Activated CD8-positive, alpha-beta memory T cell treated with anti-CD3 and anti-CD28 coated beads, Interleukin-2, amount 50 U/mL, for 1 hour (primary cell): Measurements from ENCODE around the gene TXNRD1.
"Not testable (repeated sequence)": the region's sequence is repeated elsewhere in the genome, so short reads cannot be mapped to it uniquely, and the experiment has no call there.

ENCODE experiments used
- DNase-seq: peaks from one replicate; pipeline ENCODE4 v3.0.0-alpha.2; 2020; ENCODE audit errors: extremely low read depth

TXNRD1 gene

DNA sequence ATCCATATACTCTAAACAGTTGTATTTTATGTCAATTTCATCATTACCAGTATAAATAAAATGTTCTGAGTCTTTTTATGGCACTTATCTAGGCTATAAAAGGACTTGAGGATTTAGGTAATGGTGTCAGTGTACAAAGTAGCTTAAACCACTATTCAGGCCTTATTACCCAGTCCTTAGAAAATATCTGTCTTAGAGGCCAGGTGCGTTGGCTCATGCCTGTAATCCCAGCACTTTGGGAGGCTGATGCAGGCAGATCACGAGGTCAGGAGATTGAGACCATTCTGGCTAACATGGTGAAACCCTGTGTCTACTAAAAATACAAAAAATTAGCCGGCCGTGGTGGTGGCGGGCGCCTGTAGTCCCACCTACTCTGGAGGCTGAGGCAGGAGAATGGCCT lies 112.7 kb downstream of the TXNRD1 start:
- DNase-seq: not testable (repeated sequence)

DNA sequence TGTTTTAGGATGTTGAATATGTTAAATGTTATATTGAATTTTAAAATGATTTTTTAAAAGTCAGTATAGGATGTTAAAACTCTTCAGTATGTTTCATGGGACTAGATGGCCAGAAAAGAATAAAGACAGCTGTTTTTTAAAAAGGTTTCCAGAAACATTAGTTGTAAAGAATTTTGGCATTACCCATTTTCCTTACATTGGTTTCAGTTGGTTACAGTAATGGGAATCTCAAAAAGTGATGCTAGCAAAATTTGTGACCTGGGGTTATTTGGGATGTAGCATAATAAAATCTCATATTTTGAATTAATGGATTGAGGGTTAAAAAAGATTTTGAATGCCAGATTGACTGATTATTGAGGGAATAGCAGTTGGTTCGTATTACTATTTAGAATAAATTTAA lies 113.2 kb downstream of the TXNRD1 start:
- DNase-seq: no peak

DNA sequence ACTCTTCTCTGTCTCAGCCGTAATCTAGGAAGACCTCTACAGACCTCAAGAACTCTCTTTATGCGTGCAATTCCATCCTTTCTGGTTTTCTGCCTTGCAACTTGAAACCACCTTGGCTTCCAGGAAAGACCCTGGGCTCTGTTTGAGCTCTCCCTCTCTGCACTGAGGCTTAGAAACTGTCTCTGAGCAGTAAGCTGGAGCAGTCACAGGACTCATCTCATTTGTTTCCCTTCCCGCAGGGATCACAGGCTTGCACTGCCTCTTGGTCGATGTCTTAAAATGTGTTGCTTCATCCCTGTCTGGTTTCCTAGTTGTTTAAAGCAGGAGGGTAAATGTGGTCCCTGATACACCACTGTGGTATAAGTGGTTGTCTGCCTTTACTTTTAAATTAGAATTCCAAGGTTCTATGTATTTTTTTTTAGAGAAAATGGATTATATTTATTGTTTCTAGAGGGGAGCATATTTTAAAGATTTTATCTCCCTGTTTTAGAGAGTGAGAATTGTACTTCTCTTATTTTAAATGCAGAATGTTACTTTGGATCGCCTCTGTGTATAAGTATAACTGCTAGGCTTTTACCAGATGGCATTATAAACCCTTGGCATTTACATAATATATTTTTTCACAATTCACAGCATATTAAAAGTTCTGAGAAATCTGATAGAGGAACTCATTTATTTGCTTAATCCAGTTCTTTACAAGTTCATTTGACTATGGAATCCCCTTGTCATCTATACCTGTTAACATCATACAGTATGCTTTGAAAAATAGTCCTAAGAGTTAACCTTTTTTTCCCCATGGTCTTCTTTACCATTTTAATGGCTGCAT lies 114.3 kb downstream of the TXNRD1 start:
- no peak for DNase-seq

DNA sequence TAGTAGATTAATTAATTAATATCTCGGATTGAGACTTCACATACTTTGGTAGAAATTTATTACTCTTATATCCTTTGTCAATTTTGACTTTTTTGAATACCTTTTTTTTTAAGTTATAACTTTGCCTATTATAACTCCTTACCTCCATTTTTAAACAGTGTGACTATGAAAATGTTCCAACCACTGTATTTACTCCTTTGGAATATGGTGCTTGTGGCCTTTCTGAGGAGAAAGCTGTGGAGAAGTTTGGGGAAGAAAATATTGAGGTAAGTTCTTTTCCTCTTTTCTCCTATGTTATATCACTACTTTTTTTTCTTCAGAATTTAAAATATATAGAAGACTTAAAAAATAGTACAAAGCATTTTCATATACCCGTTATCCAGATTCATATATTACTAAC lies 115.8 kb downstream of the TXNRD1 start:
- no peak for DNase-seq

DNA sequence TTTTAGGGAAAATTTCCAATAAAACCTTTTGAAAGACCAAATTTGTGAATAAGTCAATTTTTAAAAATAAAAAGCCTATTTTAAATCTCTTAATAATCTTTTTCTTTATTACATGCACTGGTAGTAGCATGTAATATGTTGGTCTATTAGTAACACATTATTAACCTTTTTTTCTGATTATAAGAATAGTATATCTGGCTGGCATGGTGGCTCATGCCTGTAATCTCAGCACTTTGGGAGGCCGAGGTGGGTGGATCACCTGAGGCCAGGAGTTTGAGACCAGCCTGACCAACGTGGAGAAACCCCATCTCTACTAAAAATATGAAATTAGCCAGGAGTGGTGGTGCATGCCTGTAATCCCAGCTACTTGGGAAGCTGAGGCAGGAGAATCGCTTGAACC lies 116.7 kb downstream of the TXNRD1 start:
- not testable (repeated sequence) for DNase-seq

DNA sequence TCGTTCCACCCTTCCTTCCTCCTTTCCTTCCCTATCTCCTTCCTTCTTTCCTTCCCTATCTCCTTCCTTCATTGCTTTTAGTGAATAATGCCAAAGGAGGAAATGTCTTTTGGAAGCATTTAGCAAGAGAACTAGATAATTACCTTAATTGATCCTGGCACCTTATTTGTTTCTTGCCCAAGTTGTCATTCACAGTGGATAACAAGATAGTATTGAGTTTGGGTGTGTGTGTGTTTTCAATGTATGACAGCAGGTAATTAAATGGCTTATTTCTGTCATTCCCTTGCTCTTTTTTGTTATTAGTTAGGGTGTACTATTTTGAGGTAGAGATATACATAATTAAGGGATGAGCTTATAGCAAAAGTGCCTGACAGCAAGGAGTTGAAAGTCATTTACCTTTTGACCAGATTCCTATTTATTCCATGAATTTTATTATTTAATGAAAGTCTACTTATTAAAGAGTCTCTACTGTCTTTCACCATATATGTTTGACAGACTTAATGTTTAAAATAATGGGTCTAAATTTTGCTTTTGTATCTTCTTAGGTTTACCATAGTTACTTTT lies 118.2 kb downstream of the TXNRD1 start:
- DNase-seq: no peak

DNA sequence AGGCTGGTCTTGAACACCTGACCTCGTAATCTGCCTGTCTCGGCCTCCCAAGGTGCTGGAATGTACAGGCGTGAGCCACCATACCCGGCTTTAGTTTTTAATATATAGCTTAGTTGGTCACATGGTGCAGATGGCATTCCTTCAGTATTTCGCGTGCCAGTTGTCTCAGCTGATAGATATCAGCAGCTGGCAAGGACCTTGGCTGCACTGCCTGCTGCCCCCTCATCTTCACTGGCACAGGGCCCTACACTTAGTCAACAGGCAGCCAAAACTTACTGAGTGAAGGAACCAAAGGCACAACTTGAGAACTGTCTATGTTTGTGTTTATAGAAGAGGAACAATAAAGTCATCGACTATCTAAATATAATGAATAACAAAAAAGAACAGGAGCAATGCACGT lies 119.0 kb downstream of the TXNRD1 start:
- no peak for DNase-seq

DNA sequence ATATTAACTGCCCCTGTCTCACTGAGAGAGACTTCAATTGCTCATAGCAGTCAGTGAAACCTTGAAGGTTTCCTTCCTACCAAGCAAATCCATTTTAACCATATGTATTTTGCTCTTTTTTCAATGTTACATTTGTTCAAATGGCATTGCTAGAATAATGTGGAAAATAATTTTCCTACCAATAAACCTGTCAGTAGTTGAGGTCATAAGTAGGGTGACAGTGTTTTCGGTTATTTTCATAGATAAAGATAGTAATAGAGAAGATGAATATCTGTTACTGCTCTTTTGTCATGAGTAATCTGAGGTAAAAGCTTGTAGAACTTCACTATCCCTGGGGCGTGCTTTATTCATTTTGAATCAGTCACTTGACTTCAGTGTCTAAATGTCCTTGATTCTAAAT lies 120.5 kb downstream of the TXNRD1 start:
- DNase-seq: no peak

DNA sequence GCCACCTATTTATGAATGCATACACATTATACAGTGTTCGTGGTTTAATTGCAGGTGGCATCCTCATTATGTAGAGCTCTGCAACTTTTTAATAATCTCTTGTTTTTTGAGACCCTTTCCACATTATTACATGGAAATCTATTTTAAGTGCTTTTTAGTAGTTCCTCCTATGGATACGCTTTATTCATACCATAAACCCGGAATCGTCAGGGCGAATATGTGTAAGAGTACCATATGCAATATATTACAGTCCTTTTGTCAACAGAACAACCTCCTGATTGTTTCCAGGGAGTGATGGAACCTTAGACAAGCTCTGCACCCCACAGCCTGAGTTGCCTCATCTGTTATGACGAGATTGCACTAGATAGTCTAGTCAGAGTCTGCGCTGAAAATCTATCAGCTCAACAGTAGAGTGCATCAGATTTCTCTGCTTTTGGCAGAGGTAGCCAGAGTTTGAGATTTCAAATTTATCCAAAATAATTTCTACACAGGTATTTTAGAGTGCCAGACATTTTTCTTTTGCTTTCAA lies 121.5 kb downstream of the TXNRD1 start:
- DNase-seq: no peak

DNA sequence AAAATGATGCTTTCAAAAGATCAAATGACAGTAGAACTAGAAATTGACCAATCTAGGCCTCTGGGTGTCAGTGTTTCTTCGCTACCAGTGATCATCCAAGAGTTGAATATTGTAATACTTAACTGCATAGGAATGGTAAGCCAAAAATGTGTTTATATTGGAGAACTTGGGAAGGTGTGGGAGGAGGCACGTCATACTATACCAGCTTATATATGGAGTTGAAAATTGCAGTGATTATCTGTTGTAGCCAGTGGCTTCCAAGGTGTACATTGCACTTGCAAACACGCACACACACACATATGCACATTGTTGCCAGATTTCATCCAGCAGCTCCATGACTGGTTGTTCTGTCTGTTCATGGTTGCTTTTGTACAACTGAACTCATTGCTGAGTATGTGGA lies 124.1 kb downstream of the TXNRD1 start:
- DNase-seq: no peak

DNA sequence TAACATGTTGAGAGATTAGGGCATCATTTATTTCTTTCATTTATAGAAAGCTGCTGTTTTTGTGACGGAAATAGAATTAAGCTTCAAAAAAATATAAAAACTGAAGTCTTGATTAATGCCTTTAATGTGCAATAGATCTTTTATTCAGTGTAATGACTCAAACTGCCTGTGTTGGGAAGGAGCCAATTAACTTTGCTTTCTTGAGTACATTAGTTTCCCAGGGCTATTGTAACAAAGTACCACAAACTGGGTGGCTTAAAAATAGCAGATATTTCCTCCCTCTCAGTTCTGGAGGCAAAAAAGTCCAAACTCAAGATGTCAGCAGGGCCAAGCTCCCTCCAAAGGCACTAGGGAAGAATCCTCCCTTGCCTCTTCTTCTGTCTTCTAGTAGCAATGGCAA lies 124.6 kb downstream of the TXNRD1 start:
- DNase-seq: no peak

DNA sequence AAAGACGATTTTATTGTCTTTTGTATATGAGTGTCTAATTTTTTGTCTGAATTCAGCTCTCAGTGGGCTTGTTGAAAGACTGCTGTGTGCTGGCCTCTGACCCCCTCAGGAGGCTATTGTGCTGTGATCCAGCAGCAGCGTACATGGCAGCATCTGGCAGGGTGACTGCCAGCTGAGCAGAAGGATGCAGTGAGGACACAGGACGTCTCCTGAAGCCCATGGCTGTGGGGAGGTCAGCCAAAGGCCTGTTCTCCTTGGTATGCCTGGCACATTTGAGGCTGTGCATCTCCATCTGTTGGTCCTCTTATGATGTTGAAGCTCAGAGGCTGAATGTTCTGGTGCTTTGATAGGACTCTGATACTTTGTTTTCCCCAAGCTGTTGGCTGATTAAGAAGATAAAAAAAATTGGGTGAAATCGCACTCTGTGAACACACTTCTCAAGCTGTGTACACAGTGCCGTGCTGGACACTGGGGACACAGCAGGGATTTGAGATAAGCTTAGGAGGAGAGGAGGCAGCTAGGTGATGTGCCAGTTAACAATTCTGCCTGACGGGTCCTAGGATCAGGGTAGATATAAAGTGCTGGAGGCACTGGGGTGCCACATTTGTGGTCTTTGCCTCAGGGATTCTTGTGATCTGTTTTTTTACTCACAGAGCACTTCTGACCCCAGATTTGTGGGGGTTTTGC lies 125.5 kb downstream of the TXNRD1 start:
- DNase-seq: no peak

DNA sequence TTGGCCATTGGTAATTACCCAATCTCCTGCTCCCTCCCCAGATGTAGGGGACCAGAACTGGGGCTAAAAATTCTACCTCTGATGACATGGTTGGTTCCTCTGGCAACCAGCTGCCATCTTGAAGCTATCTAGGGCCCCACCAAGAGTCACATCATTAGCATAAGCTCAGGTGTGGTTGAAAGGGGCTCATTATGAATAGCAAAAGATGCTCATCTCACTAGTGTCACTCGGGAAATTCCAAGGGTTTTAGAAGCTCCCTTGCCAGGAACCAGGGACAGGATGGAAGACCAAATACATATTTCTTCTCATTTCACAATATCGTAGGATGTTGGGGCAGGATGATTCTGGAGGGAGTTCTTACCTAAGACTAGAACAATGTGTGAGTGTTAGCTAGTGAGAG lies 126.6 kb downstream of the TXNRD1 start:
- DNase-seq: no peak

DNA sequence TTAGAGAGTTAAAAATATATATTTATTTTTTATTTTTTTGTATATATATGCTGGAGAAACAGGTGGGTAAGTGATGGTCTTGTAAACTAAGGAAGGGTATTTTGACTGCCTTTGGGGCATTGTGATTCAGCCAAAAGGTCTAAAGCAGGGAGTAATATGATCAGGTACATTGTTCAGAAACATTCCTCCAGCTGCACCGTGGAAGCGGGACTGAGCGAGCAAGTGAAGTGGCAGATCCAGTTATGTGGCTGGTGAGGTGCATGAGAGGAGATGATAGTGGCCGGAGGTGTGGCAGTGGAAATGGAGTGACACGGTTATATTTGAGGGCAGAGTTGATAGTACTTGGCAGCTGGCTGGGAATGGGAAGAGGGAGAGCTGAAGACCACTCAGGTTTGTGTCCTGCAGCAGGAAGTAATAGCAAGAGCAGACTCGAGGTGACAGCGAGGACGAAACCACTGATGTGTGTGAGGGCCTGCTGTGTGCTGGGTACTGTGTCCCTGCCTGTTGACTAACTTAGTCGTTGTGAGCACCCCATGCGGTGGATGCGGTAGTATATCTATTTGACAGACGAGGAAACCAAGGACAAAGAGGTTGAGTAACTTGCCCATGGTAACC lies 127.2 kb downstream of the TXNRD1 start:
- DNase-seq: no peak

DNA sequence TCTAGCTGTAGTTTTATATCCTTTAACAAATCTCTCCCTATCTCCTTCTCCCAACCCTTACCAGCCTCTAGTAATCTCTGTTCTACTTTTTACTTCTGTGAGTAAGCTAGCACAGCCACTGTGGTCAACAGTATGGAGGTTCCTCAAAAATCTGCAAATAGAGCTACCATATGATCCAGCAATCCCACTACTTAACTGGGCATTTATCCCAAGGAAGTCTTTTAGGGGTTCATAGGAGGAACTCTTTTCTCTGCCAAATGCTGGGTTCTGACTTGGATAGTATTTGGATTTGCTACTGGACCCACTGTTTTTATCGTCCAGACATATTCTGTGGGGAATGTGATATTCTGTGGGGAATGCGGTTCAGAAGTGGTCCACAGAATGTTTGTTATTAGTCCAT lies 129.1 kb downstream of the TXNRD1 start:
- DNase-seq: no peak

DNA sequence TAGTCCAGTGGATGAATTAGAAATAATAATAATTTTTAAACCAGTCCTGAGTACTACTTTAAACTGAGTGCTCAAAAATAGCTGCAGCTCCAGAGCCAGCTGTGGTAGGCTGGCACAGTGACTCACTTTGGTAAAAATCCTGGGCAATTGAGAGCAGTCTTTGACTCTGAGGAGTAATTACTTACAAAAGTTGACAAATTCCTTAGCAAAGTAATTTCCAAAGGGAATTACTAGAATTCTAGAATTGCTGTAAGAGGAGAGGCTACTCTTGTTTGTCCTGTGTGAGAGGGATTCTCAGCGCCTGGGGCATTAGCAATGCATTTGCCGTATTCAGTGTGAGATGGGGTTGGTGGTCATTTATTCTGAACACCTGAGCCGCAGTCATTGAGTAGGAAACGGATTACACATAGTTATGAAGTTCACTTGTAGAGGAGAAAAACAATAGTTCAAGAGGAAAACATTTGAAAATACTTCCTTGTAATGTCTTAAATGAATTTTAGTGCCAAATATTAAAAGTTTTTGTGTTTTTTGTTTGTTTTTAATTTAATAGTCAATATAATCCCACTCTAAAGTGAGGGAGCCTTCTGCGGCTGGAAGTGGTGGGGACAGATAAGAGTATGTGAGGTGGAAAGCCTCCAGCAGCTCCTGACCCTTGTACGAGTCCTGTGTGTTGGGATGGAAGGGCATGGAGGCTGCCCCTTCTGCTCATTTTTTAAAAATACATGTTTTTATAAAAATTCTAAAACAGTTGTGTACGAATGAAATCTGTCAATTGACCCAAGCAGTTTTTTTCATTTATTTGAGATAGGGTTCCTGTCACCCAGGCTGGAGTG lies 129.9 kb downstream of the TXNRD1 start:
- DNase-seq: no peak

DNA sequence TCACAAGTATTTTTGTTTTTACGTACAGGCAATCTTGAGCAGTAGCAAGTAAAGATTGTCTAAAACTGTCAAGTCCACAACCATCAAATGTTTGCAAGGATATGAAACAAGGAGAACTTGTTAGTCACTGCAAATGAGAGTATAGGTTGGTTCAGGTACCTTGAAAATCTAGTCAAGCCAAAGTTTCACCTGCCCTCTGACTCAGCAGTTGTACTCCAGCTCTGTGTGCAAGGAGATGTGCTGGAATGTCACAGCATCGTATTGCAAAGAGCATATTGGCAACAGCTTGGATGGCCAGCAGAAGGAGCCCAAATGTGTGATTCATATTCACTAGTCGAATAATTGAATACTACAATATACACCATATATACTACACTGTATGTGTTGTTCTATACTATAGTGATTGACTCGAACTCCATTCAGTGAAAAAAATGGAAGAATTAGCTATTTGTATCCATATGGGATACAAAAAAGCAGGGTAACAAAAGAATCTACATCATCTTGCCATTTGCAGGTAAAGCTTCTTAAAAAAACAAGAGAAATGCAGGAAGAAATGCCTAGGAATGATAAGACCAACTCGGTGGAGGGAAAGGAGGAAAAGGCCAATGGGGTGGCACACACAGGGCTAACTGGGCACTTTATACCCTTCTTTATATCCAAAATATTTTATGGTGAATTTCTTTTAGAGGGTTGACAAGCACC lies 131.9 kb downstream of the TXNRD1 start:
- DNase-seq: no peak

DNA sequence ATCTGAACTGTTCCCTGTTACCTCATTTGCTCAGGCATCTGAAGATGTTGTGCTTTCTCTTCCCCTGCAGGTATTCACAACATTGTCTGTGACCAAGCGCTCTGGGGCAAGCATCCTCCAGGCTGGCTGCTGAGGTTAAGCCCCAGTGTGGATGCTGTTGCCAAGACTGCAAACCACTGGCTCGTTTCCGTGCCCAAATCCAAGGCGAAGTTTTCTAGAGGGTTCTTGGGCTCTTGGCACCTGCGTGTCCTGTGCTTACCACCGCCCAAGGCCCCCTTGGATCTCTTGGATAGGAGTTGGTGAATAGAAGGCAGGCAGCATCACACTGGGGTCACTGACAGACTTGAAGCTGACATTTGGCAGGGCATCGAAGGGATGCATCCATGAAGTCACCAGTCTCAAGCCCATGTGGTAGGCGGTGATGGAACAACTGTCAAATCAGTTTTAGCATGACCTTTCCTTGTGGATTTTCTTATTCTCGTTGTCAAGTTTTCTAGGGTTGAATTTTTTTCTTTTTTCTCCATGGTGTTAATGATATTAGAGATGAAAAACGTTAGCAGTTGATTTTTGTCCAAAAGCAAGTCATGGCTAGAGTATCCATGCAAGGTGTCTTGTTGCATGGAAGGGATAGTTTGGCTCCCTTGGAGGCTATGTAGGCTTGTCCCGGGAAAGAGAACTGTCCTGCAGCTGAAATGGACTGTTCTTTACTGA lies 132.9 kb downstream of the TXNRD1 start:
- DNase-seq: no peak

DNA sequence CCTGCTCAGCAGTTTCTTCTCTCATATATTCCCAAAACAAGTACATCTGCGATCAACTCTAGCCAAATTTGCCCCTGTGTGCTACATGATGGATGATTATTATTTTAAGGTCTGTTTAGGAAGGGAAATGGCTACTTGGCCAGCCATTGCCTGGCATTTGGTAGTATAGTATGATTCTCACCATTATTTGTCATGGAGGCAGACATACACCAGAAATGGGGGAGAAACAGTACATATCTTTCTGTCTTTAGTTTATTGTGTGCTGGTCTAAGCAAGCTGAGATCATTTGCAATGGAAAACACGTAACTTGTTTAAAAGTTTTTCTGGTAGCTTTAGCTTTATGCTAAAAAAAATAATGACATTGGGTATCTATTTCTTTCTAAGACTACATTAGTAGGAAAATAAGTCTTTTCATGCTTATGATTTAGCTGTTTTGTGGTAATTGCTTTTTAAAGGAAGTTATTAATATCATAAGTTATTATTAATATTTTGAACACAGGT lies 133.5 kb downstream of the TXNRD1 start:
- no peak for DNase-seq
